BE2C (cell line): ENCODE results near the gene HPSE2.

Experiments used
- DNase-seq: peaks from one replicate; pipeline ENCODE4 v3.0.0-alpha.2; 2020
- H3K27me3 ChIP-seq: fragments of 250-450 bp; sonication (Bioruptor Pico); 2 replicates; pipeline ENCODE4 v1.5.1; 2020; ENCODE audit warnings: mild to moderate bottlenecking
- H3K36me3 ChIP-seq: fragments of 250-450 bp; sonication (Bioruptor Pico); 2 replicates; pipeline ENCODE4 v1.5.1; 2020; ENCODE audit warnings: mild to moderate bottlenecking
- H3K4me1 ChIP-seq: fragments of 250-450 bp; sonication (Bioruptor Pico); 2 replicates; pipeline ENCODE4 v1.5.1; 2020
- H3K4me3 ChIP-seq: 2 replicates; pipeline ENCODE4 v1.5.1; 2011; ENCODE audit warnings: low read depth, low read length
- H3K9me3 ChIP-seq: fragments of 250-450 bp; sonication (Bioruptor Pico); 2 replicates; pipeline ENCODE4 v1.5.1; 2020
- CTCF ChIP-seq: IDR thresholded peaks from 2 replicates; pipeline ENCODE4 v1.5.1; 2012; ENCODE audit warnings: mild to moderate bottlenecking, low read depth, low read length

The HPSE2 gene

GRCh38 chr10:98470850-98471249 lies 764.8 kb downstream of the HPSE2 start:
- Histone ChIP-seq H3K4me3 (no peak overlapping the region), H3K9me3 (no peaks in the 10 kb centered on the region), H3K27me3 (peaks cover 43% of the 10 kb centered on the region), H3K4me1 (no peaks in the 10 kb centered on the region), H3K36me3 (no peaks in the 10 kb centered on the region)
- no peak for DNase-seq
- TF ChIP-seq CTCF, result no peak

- no peaks in the 10 kb centered on the region for H3K36me3 ChIP-seq
- no peak for TF ChIP-seq CTCF
- H3K9me3 ChIP-seq, result no peaks in the 10 kb centered on the region
- H3K4me3 ChIP-seq, result no peak overlapping the region
- no peak for DNase-seq
- H3K27me3 ChIP-seq, result peaks cover 59% of the 10 kb centered on the region
- H3K4me1 ChIP-seq, result no peaks in the 10 kb centered on the region
Measured at GRCh38 chr10:98469001-98469931, 766.4 kb downstream of the HPSE2 start.

GRCh38 chr10:98467506-98468318 lies 767.9 kb downstream of the HPSE2 start:
- H3K4me1 ChIP-seq, result no peaks in the 10 kb centered on the region
- H3K4me3 ChIP-seq, result no peak overlapping the region
- no peaks in the 10 kb centered on the region for H3K9me3 ChIP-seq
- peak; percentile 45 for DNase-seq
- TF ChIP-seq CTCF, result peak; percentile 82
- H3K36me3 ChIP-seq, result no peaks in the 10 kb centered on the region
- H3K27me3 ChIP-seq, result peaks cover 72% of the 10 kb centered on the region

GRCh38 chr10:98466861-98467505 lies 768.7 kb downstream of the HPSE2 start:
- no peak for DNase-seq
- Histone ChIP-seq H3K27me3 (peaks cover 79% of the 10 kb centered on the region), H3K9me3 (no peaks in the 10 kb centered on the region), H3K4me1 (no peaks in the 10 kb centered on the region), H3K36me3 (no peaks in the 10 kb centered on the region), H3K4me3 (no peak overlapping the region)
- TF ChIP-seq CTCF, result no peak

GRCh38 chr10:98465866-98466265 lies 769.8 kb downstream of the HPSE2 start:
- Histone ChIP-seq H3K4me3 (no peak overlapping the region), H3K36me3 (no peaks in the 10 kb centered on the region), H3K9me3 (no peaks in the 10 kb centered on the region), H3K4me1 (no peaks in the 10 kb centered on the region), H3K27me3 (peaks cover 82% of the 10 kb centered on the region)
- no peak for TF ChIP-seq CTCF
- no peak for DNase-seq
